GM21825 (cell line): ENCODE data around the gene UBXN6.

Source experiments
- ATAC-seq: cut with Tn5 transposase; IDR thresholded peaks from one replicate; pipeline ENCODE4 v1.9.1; 2021; ENCODE audit warnings: mild to moderate bottlenecking, moderate library complexity; ENCODE audit not compliant: unreplicated experiment

Gene UBXN6, protein sequence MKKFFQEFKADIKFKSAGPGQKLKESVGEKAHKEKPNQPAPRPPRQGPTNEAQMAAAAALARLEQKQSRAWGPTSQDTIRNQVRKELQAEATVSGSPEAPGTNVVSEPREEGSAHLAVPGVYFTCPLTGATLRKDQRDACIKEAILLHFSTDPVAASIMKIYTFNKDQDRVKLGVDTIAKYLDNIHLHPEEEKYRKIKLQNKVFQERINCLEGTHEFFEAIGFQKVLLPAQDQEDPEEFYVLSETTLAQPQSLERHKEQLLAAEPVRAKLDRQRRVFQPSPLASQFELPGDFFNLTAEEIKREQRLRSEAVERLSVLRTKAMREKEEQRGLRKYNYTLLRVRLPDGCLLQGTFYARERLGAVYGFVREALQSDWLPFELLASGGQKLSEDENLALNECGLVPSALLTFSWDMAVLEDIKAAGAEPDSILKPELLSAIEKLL

GRCh38 chr19:4457654-4458395 is at the start of gene UBXN6:
Gene UBXN6, minus strand, starts transcription at chr19:4457794. Its CDS starts 97 bp downstream, at chr19:4457697.
- ATAC-seq, result peak; percentile 82

- no peak for ATAC-seq
Observed at GRCh38 chr19:4507150-4507452, 49.5 kb upstream of the UBXN6 start.

DNA sequence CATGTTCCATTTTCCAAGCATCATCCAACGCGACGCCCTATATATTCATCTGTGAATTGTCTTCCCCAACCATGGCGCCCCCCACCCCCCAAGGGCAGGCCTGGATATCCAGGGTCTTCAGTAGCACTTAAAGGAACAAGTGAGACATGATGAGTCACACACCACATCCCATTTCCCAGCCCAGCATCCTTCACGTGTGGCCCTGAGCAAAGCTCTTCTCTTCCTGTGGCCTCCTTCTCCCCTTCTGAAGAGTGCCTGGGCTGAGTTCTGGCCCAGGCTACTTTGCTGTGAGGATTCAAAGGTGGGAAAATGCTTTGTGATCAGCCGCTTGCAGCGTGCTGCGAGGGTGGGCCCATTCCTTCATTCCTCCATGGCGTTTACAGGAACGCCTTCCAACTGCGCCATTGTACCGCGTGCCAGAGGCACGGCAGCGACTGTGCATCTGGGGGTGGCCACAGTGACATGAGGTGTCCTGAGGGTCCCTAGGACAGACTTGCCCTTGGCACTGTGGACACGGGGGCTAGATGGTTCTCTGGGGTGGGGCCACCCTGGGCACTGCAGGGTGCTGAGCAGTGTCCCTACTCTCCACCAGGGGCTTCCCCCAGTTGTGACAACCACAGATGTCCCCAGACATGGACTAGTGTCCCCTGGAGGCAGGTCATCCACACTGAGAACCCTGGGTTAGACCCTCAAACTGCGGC is 49.0 kb upstream of the UBXN6 start:
- ATAC-seq, result no peak

DNA sequence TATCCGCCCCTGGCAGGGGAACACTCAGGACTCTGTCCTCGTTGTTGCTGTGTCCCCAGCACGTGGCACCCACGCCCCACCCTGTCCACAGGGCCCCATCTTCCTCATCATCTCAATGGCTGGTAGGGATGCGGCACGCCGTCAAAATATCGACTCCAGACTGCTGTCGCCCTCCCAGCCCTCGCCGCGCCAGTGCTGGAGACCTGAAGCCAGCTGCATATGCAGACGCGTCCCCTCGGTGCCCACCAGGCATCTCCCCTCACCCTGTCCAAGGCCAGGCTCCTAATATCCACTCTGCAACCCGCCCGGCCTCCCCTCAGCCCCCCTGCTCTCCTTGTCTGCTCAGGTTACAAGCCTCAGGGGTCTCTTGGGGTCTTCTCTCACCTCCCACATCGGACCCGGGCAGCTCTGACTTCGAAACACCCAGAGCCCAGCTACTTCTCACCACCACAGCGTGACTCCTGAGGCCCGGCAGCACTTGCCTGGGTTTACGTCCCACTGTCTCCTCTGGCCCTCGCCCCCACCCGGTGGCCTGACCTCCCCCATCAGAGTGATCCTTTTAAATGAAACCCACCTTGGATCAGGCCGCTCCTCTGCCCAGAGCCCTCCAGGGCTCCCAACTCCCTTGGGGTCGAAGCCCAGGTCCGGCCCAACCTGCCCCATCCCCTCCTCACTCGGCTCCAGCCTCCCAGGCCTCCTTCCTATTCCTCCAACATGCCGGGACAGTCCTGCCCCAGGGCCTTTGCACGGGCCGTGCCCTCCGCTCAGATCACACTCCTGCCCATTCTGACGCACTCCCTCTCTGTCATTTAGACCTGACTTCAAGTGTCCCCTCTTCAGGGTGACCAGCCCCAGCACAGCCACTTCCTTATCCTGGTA is 48.2 kb upstream of the UBXN6 start:
- no peak for ATAC-seq

DNA sequence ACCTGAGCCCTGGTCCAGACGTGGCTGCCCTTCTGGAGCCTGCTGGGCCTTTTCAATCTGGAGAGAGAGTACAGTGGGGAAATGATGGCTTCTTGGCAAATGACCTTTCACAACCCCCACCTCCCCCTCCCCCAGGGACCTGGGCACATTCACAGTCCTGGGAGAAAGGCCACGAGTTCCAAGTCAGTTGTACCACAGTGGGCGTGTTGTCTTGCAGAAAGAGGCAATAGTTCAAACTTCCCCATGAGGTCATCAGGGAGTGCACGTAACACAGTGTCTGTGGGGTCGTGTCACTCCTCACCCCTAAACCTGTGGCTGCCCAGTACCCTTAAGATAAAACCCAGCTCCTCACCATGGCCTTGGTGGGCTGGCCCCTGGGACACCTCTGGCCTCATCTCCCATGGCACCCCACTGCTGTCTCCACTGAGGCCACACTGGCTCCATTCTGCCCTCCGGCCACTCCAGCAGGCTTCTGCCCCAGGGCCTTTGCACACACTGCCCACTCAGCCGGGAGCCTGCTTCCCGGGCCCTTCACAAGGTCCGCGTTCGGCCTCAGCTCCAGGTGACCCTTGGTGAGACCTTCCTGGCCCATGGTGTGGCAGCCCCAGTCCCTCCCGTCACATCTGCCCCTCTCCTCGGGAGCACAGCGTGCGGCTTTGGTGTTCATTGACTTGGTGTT is 47.4 kb upstream of the UBXN6 start:
- no peak for ATAC-seq

DNA sequence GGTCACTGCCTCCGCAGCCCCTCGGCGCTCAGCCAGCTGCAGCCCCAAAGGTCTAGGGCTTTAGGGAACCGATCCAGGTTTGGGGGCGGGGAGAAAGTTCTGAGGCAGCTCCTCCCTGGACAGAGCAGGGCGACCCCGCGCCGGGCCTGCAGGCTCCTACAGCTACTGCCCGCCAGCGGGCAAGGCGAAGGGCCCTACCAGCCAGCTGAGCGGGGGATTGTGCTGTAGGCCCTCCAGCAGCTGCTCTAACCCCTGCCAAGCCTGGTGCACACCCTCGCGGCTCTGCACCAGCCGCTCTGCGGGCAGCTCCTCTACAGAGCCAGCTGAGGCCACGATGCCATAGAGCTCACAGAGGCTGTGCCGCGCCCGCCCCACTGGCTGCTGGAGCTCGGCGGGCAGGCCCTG is 46.7 kb upstream of the UBXN6 start:
- ATAC-seq, result no peak

DNA sequence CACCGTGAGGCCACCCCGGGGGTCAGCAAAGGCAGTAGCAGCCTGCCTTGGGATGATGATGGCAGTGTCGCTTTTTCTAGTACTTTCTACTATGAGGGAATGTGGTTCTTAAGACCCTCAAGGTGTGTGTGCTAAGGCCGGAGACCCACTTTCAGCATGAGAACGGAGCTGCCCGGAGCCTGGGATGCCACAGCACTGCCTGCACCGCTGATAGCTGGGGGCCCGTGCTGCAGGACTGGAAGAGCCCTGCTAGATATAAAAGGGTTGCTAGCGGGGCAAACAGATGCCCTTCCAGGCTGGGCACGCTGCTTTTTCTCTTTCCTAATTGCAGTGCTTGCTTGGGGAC is 46.2 kb upstream of the UBXN6 start:
- no peak for ATAC-seq

- ATAC-seq, result no peak
Observed at GRCh38 chr19:4503132-4503824, 45.7 kb upstream of the UBXN6 start.

DNA sequence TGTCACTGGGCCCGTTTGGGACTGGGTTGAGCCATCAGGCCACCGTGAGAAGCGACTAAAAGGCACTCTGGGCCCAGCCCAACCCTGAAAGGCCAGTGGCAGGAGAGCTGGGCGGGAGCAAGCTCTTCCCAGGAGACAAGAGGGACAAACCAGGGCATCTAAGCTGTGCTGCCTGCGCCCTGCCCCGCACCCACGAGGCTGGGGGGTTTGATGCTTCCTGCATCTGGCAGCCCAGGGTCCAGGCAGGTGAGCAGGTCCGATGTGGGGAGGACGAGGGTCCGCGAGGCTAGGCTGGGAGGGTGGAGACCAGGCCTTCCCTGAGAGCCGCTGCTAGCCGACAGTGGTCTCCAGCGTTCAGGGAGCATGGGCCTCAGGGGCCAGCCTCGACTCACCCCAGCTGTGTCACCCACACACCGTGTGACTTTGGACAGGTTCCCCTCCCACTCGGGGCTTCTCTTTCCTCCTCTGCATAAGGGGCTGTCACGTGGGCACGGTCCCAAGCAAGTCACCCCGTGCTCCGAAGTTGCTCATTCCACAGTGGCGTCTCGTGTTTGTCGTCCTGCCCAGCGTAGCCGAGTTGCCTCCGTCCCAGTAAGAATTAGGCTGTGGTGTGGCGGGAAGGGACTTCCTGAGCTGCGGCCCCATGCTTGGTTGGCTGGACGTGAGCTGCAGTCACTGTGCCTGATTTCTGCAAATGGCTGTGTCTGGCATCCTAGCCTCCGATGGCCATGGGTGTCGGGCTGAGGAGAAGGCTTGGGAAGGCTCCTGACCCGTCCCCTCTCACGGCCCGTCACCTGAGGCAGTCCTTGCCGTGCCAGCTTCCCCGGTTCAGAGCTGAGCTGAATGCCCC is 44.9 kb upstream of the UBXN6 start:
- ATAC-seq, result no peak

GRCh38 chr19:4501691-4502090 is 44.1 kb upstream of the UBXN6 start:
- no peak for ATAC-seq

DNA sequence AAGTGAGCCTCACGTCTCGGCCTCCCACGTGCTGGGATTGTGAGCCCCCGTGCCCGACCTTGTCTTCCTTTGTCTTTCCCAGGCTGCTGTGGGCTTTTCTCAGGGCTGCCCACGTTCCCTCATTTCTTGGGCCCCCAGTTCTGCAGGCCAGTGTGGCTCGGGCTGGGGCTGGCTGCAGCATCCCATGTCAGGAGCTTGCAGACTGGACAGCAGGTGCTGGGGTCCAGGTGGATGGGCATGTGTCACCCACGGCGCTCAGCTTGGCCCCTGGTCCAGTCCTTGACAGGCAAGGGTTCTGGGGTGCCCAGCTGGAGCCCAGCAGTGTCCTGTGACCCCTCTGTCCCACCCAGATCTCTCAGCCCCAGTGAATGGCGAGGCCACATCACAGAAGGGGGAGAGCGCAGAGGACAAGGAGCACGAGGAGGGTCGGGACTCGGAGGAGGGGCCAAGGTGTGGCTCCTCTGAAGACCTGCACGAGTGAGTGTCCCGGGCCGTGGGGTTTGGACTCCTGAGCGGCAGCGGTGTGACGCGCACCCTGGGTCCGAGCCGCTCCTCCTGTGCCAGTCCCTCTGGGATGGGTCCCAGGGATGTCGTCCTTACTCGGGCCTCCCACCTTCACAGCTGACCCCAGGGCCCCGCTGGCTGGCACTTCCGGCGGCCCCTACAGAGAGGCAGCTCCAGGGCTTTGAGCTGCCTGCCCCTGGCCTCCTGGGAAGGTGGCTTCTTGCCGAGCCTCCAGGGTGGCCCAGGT is 43.4 kb upstream of the UBXN6 start:
- ATAC-seq, result no peak

DNA sequence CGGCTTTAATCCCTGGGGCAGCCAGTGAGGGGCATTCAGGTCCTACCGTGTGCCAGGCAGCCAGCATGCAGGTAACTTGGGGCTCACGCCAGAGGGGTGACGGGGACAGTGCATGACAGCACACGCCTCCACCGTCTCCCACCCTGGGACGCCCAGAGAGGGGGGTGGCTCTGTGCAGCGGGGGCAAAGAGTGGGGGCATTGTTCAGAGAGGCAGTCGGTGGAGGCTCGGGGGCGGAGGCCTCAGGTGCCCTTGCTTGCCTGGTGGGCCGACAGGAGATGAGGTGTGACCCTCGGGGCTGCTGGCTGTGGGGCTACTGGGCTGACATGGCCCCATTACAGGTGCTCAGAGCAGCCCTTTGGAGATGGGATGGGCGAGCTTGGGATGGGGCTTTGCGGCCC is 42.3 kb upstream of the UBXN6 start:
- no peak for ATAC-seq

DNA sequence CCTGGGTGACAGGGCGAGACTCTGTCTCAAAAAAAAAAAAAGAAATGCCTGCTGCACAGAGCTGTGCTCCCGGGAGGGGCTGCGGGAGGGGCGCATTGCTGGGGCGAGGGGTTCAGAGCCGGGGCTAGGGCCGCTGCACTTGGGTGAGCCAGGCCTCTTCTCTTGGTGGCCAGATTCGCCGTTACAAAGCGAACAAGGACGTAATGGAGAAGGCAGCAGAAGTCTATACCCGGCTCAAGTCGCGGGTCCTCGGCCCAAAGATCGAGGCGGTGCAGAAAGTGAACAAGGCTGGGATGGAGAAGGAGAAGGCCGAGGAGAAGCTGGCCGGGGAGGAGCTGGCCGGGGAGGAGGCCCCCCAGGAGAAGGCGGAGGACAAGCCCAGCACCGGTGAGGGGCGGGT is 41.7 kb upstream of the UBXN6 start:
- no peak for ATAC-seq

DNA sequence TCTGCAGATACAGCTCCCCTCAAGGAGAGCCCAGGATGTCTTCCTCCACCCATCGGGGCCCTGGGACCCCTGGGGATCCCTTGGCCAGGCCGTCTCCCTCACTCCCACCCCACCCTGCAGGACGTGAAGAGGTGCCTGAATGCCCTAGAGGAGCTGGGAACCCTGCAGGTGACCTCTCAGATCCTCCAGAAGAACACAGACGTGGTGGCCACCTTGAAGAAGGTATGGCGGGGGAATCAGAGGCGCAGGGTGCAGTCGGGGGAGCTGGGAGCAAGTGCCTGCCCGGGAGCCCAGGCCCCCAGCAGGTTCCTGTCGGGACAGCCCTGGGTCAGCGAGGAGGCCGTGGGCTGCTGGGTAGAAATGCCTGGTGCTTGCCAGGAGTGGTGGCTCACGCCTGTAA is 41.1 kb upstream of the UBXN6 start:
- no peak for ATAC-seq

DNA sequence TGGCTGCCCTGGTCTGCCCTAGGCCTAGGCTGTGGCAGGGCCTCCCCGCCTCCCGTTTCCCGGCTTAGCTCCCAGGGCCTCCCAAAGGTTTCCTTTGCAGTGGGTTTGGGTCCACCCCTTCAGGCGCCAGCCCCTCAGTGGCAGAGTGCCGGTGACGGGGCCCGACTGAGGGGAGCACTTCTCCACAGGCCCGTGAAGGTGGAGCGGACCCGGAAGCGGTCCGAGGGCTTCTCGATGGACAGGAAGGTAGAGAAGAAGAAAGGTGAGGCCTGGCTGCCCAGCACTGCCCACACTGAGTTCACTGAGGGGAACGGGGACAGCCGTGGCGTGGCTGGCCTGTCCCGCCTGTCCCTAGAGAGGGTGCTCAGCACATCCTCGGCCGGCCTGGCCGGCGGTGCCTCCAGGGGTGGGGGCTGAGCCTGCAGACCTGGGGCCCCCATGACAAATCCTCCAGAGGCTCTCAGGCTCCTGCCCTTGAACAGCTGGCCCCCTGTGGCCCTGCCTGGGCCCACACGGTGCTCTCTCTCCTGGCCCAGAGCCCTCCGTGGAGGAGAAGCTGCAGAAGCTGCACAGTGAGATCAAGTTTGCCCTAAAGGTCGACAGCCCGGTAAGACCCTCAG is 40.3 kb upstream of the UBXN6 start:
- no peak for ATAC-seq

- ATAC-seq, result no peak
Observed at GRCh38 chr19:4496304-4496703, 38.7 kb upstream of the UBXN6 start.

DNA sequence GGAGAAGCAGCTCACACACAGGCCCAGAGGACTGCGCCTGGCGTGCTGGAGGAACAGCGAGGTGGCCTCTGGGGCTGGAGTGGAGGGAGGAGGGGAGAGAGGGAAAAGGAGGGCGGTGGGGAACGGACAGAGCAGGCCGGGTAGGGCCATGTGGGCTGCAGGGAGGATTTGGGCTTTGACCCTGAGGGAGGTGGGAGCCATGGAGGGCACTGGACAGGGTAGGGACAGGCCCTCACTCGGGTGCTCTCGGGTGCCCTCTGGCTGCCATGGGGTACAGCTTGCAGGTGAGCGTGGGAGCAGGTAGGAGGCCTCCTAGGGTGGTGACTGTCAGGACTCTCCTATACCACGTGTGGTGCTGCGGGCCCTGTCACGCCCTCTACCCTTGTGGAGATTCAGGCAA is 37.9 kb upstream of the UBXN6 start:
- ATAC-seq, result no peak

GRCh38 chr19:4494691-4495064 is 37.1 kb upstream of the UBXN6 start:
- no peak for ATAC-seq
